LNCaP clone FGC (cell line): Measurements from ENCODE around the gene ATCAY.
"Not testable (repeated sequence)": the region's sequence is repeated elsewhere in the genome, so short reads cannot be mapped to it uniquely, and the experiment has no call there.

Source experiments
- DNase-seq: peaks from one replicate; pipeline ENCODE4 v3.0.0-alpha.2; 2011; ENCODE audit warnings: low read depth
- H3K4me3 ChIP-seq: 2 replicates; pipeline ENCODE4 v1.5.1; 2011; ENCODE audit warnings: mild to moderate bottlenecking, low read depth, low read length, control low read depth
- TF ChIP-seq, protein P1 (sequence below): IDR thresholded peaks from 2 replicates; pipeline ENCODE4 v1.5.1; 2012; ENCODE audit warnings: mild to moderate bottlenecking; ENCODE audit not compliant: control insufficient read depth, insufficient read depth; ENCODE audit errors: extremely low read depth

The ATCAY gene

DNA sequence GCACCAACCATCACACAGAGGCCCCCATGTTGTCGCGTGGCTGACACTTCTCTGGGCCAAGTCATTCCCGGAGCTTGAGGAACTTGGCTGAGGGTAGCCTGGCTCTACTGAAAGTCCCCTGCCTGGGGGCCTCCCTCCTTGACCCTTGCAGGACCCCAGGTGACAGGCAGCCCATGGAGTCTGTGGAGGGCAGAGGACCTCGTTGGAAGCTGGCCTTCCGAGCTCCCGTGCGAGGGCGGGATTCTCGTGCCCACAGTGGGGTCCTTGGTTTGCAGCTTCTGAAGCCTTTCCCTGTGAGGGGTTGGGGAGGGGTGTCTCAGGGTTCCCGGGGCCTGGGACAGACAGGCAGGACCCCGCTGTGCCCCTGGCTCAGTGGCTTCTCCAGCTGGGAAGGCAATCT lies 68.8 kb downstream of the ATCAY start:
- DNase-seq, result no peak
- TF ChIP-seq, protein P1, sequence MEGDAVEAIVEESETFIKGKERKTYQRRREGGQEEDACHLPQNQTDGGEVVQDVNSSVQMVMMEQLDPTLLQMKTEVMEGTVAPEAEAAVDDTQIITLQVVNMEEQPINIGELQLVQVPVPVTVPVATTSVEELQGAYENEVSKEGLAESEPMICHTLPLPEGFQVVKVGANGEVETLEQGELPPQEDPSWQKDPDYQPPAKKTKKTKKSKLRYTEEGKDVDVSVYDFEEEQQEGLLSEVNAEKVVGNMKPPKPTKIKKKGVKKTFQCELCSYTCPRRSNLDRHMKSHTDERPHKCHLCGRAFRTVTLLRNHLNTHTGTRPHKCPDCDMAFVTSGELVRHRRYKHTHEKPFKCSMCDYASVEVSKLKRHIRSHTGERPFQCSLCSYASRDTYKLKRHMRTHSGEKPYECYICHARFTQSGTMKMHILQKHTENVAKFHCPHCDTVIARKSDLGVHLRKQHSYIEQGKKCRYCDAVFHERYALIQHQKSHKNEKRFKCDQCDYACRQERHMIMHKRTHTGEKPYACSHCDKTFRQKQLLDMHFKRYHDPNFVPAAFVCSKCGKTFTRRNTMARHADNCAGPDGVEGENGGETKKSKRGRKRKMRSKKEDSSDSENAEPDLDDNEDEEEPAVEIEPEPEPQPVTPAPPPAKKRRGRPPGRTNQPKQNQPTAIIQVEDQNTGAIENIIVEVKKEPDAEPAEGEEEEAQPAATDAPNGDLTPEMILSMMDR, result no peak
- no peak overlapping the region for H3K4me3 ChIP-seq

- no peak for DNase-seq
- TF ChIP-seq, protein P1, result no peak
- no peak overlapping the region for H3K4me3 ChIP-seq
Measured at GRCh38 chr19:3949997-3950859, 69.7 kb downstream of the ATCAY start.

DNA sequence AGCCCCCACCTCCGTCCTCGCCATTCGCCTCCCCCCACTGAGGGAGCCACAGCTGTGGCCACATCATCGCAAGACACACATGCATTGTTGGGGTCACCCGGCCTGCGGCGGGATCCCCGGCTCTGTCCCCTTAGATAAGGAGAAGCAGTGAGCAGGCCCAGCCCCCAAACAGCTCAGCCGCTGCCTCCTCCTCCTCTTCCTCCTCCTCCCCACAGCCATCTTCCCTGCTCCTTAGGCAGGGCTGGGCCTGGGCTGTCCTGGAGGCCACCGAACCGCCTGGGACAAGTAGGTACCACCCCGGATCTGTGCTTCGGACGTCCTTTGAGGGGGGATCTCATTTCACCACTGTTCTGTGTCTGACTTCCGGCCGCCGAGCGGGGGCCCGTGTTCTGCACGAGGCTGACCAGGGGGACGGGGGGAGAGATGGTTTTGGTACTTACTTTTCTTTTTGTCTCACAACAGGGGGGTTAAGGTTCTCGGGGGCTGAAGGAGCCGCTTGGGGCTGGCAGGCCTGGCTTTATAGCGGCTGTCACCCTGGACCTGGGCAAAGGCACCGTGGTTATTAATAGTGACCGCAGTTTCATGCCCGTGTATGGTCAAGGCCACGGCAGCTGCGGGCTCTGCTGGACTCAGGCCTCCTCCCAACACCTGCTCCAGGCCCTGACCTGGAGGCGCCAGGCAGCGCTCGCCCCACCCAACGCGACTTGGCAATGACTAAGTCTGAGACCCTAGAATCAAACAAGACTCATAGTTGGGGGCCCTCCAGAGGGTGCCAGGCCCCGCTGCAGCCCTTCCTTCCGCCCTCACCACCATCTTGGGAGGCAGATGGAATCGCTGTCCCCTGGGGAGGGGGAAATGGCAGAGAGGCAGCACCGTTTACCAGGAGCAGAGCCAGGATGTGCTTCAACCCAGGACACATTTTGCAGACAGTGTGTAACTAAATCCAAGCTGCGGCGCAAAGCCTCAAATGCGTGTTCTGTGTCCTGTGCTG lies 70.7 kb downstream of the ATCAY start:
- TF ChIP-seq, protein P1, result no peak
- no peak for DNase-seq
- no peak overlapping the region for H3K4me3 ChIP-seq

GRCh38 chr19:3952755-3953276 lies 72.3 kb downstream of the ATCAY start:
- H3K4me3 ChIP-seq, DNase-seq: not testable (repeated sequence)

GRCh38 chr19:3954107-3954506 lies 73.6 kb downstream of the ATCAY start:
- TF ChIP-seq, protein P1, result no peak
- no peak for DNase-seq
- H3K4me3 ChIP-seq, result no peak overlapping the region

GRCh38 chr19:3955276-3955675 lies 74.8 kb downstream of the ATCAY start:
- H3K4me3 ChIP-seq, DNase-seq: not testable (repeated sequence)

DNA sequence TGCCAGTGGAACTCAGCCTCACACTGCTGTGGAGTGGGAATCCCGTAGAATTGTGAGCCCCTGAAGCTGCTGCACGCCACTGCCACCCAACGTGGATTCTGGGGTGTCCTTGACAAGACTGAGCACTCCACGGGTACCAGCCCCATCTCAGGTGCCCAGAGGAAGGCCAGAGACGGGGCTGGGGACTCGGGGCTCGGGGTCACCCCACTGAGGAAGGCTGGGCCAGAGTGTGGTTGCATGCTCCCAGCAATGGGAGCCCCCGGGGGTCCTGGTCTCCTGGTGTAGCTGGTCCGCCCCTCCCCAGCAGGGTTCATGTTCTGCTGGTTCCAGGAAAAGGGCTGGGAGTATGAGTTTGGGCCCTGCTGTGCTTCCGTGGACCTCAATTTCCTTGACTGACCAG lies 75.2 kb downstream of the ATCAY start:
- no peak overlapping the region for H3K4me3 ChIP-seq
- DNase-seq, result no peak
- TF ChIP-seq, protein P1, result no peak
